GM21737 (cell line): ENCODE data around the gene PLA2R1.
"Not testable (repeated sequence)": the region's sequence is repeated elsewhere in the genome, so short reads cannot be mapped to it uniquely, and the experiment has no call there.

Source experiments
- ATAC-seq: cut with Tn5 transposase; IDR thresholded peaks from one replicate; pipeline ENCODE4 v1.9.1; 2021; ENCODE audit warnings: mild to moderate bottlenecking, moderate library complexity; ENCODE audit not compliant: unreplicated experiment

PLA2R1 gene

GRCh38 chr2:160063879-160064612 is 1.6 kb upstream of the PLA2R1 start:
- no peak for ATAC-seq

GRCh38 chr2:160063271-160063670 is 856 bp upstream of the PLA2R1 start:
- no peak for ATAC-seq

GRCh38 chr2:160061944-160062291 is 497 bp downstream of the PLA2R1 start:
- ATAC-seq = no peak

- ATAC-seq = no peak
These were observed 882 bp downstream of the PLA2R1 start for GRCh38 chr2:160061533-160061932.

GRCh38 chr2:160060297-160060696 is 2.1 kb downstream of the PLA2R1 start:
- no peak for ATAC-seq

GRCh38 chr2:160057356-160057755 is 5.1 kb downstream of the PLA2R1 start:
- no peak for ATAC-seq

- ATAC-seq = no peak
These were observed 6.7 kb downstream of the PLA2R1 start for GRCh38 chr2:160055726-160056108.

- ATAC-seq = no peak
These were observed 7.3 kb downstream of the PLA2R1 start for GRCh38 chr2:160054984-160055725.

- ATAC-seq = no peak
These were observed 8.5 kb downstream of the PLA2R1 start for GRCh38 chr2:160053946-160054345.

GRCh38 chr2:160052531-160052930 is 9.9 kb downstream of the PLA2R1 start:
- no peak for ATAC-seq

GRCh38 chr2:160051371-160051800 is 11.0 kb downstream of the PLA2R1 start:
- ATAC-seq = no peak

- ATAC-seq = no peak
These were observed 12.3 kb downstream of the PLA2R1 start for GRCh38 chr2:160050147-160050546.

GRCh38 chr2:160045703-160046210 is 16.7 kb downstream of the PLA2R1 start:
- no peak for ATAC-seq

- ATAC-seq = no peak
These were observed 17.7 kb downstream of the PLA2R1 start for GRCh38 chr2:160044728-160045127.

GRCh38 chr2:160043265-160043664 is 19.1 kb downstream of the PLA2R1 start:
- ATAC-seq = no peak

GRCh38 chr2:160042054-160042453 is 20.4 kb downstream of the PLA2R1 start:
- no peak for ATAC-seq

- ATAC-seq = no peak
These were observed 21.3 kb downstream of the PLA2R1 start for GRCh38 chr2:160041091-160041490.

- no peak for ATAC-seq
These were observed 23.1 kb downstream of the PLA2R1 start for GRCh38 chr2:160039166-160039903.

- ATAC-seq = not testable (repeated sequence)
These were observed 23.8 kb downstream of the PLA2R1 start for GRCh38 chr2:160038662-160039061.

- no peak for ATAC-seq
These were observed 25.7 kb downstream of the PLA2R1 start for GRCh38 chr2:160036736-160037135.

GRCh38 chr2:160035125-160035524 is 27.3 kb downstream of the PLA2R1 start:
- ATAC-seq = no peak

- no peak for ATAC-seq
These were observed 28.0 kb downstream of the PLA2R1 start for GRCh38 chr2:160034396-160034795.
